ENCODE results near the gene NKX1-1.

Gene NKX1-1

DNA sequence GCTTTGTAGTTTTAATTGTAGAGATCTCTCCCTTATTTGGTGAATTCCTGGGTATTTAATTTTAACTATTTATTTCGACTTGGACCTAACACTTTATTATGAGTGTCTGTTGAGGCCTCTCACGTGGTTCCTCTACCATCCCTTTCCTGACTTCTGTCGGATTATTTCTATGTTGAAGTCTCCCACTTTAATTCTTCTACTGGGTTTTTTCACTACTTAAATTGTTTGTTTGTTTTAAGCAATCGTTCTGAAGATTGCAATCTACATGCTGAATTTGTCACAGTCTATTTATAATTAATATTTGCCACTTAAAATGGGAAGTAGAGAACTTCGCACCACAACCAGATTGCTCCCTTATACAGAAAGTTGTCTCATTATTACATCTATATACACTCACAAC, 20.8 kb upstream of the NKX1-1 start:
- H3K4me3 ChIP-seq (ENCODE audit: low read length): no peak overlapping the region
- TF ChIP-seq CTCF (conservative IDR thresholded peaks at IDR 0.05; ENCODE audit: low read length): no peak

GRCh38 chr4:1421657-1422056, 15.4 kb upstream of the NKX1-1 start:
- no peak for DNase-seq (ENCODE audit: low read depth)
- no peak for TF ChIP-seq CTCF (conservative IDR thresholded peaks at IDR 0.05; ENCODE audit: low read length)
- no peak overlapping the region for H3K4me3 ChIP-seq (ENCODE audit: low read length)

More for the DNA sequence above, 20.8 kb upstream of the NKX1-1 start:
- DNase-seq (ENCODE audit: low read depth): no peak

- H3K4me3 ChIP-seq (ENCODE audit: low read length): no peak overlapping the region
- DNase-seq (ENCODE audit: low read depth): no peak
- TF ChIP-seq CTCF (conservative IDR thresholded peaks at IDR 0.05; ENCODE audit: low read length): no peak
Measured at GRCh38 chr4:1419708-1420107, 13.5 kb upstream of the NKX1-1 start.

DNA sequence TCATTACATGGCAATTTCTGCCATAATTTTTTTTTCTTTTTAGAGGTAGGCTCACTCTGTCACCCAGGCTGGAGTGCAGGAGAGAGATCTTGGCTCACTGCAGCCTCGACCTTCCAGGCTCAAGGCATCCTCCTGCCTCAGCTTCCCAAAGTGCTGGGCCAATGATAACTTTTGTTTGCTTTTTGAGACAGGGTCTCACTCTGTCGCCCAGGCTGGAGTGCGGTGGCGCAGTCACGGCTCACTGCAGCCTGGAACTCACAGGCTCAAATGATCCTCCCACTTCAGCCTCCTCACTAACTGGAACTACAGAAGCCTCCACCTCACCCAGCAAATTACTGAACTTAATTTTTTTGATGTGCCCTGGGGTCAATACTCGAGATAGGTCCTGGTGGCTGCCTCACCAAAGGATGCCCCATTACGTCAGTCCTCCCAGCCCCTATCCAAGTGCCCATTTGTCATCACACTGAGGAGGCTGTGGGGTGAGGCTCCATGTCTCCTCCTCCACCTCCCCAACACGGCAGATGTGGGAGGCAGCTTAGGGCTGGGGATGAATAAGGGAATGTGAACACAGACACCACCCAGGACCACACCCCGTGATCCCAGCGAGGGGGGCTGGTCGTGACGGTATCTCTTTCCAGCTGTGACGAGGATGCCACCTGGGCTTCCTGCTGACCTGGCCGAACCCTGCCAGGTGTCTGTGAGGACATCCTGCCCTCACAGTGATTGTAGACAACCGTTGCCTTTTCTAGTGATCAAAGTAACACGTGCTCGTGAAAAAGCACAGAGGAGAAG, 12.4 kb upstream of the NKX1-1 start:
- DNase-seq (ENCODE audit: low read depth): no peak
- no peak for TF ChIP-seq CTCF (conservative IDR thresholded peaks at IDR 0.05; ENCODE audit: low read length)
- no peak overlapping the region for H3K4me3 ChIP-seq (ENCODE audit: low read length)

- no peak overlapping the region for H3K4me3 ChIP-seq (ENCODE audit: low read length)
- no peak for TF ChIP-seq CTCF (conservative IDR thresholded peaks at IDR 0.05; ENCODE audit: low read length)
- DNase-seq (ENCODE audit: low read depth): no peak
Measured at GRCh38 chr4:1417522-1418390, 11.5 kb upstream of the NKX1-1 start.

GRCh38 chr4:1416948-1417260, 10.7 kb upstream of the NKX1-1 start:
- H3K4me3 ChIP-seq (ENCODE audit: low read length): no peak overlapping the region
- no peak for TF ChIP-seq CTCF (conservative IDR thresholded peaks at IDR 0.05; ENCODE audit: low read length)
- DNase-seq (ENCODE audit: low read depth): no peak

Measured in AG10803 (cell line).